ENCODE measurements around the gene BTBD2. TPM values are rescaled to one million over a fixed set of nuclear protein-coding genes. Genes with fewer than 3 reads are reported as not detected.

BTBD2 gene
- total and polyA plus RNA-seq, 4 donors: 7.4 to 25.1 (median 20.2) TPM

GRCh38 chr19:1955171-1956121 lies 60.1 kb downstream of the BTBD2 start:
- H3K27ac ChIP-seq (ENCODE audit: low read depth in 1 of 2, low read length in 2 of 2): no peak overlapping the region

More at GRCh38 chr19:1955171-1956121, 60.1 kb downstream of the BTBD2 start:
- H3K27me3 ChIP-seq (ENCODE audit: control insufficient read depth in 4 of 4, insufficient read depth in 4 of 4, low read length in 3 of 4): no peaks in the 10 kb centered on the region
- H3K9ac ChIP-seq (ENCODE audit: low read depth in 1 of 2, low read length in 2 of 2): no peak overlapping the region
- peaks cover 0 to 2% (median 0%) of the 10 kb centered on the region in 4 donors for H3K4me1 ChIP-seq (ENCODE audit: control insufficient read depth in 4 of 4, insufficient read depth in 4 of 4, low read length in 3 of 4)
- peaks cover 0 to 10% (median 2%) of the 10 kb centered on the region in 4 donors for H3K36me3 ChIP-seq (ENCODE audit: control insufficient read depth in 4 of 4, insufficient read depth in 3 of 4, low read depth in 1 of 4, low read length in 3 of 4)
- WGBS: 85% methylated on average over 51 of the region's 51 CpGs
- DNase-seq (ENCODE audit: low spot score): no peak
- TF ChIP-seq MAX (IDR thresholded peaks at IDR 0.05) (no peak), FOXA1 (IDR thresholded peaks at IDR 0.05) (no peak), NR2F2 (IDR thresholded peaks at IDR 0.05) (no peak), ZBTB33 (IDR thresholded peaks at IDR 0.05) (no peak), GABPA (IDR thresholded peaks at IDR 0.05 in 1 of 2, conservative IDR thresholded peaks at IDR 0.05 in 1 of 2) (no peak), ATF3 (IDR thresholded peaks at IDR 0.05) (no peak), CTCF (IDR thresholded peaks at IDR 0.05; ENCODE audit: low read depth, low read length, missing input control) (no peak), RXRA (IDR thresholded peaks at IDR 0.05) (no peak), REST (IDR thresholded peaks at IDR 0.05) (no peak), HNF4A (conservative IDR thresholded peaks at IDR 0.05) (no peak)
- H3K4me3 ChIP-seq (ENCODE audit: low read depth in 1 of 3, low read length in 3 of 3): no peak overlapping the region
- H3K9me3 ChIP-seq (ENCODE audit: control insufficient read depth in 4 of 4, low read length in 3 of 4): no peaks in the 10 kb centered on the region

Data from liver (tissue), 9 donors.